Activated CD8-positive, alpha-beta memory T cell treated with anti-CD3 and anti-CD28 coated beads for 48 hours (primary cell): ENCODE measurements around the gene FNTB.

Experiments used
- DNase-seq, 3 experiments: peaks; one replicate each; pipeline ENCODE4 v3.0.0-alpha.2; 2020; ENCODE audit warnings: low read depth in 2 of 3, low spot score in 2 of 3

The FNTB gene

DNA sequence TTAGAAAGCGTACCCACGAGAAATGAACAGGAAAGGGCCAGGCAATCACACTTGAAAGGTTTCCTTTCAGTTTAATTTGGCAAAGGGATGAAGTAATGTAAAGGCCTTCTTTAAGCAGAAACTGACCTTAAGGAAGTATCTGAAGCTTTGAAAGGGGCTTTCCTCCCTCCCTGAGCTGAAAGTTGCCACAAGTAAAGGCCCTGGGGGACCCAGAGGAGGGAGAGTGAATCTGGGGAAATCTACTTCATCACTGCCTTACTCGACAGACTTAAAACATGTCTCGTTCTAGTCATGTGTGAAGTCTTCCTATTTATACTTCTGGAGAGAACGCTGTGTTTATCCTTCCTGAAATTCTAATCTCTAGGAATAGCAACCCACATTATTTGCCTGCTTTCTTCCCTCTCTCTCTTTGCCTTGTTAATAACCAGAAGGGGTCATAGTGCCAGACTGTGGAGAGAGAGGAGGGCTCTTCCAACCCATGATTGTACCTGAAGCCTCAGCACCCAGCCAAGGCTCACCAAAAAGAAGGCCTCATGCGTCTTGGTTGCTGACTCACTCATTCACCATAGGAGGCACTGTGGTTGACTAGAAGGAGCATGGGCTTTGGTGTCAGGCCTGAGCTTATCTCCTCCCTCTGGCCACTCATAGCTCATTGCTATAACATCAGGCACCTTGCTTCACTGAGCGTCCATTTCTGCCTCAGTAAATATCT lies 33.9 kb upstream of the FNTB start:
- DNase-seq: no peak

DNA sequence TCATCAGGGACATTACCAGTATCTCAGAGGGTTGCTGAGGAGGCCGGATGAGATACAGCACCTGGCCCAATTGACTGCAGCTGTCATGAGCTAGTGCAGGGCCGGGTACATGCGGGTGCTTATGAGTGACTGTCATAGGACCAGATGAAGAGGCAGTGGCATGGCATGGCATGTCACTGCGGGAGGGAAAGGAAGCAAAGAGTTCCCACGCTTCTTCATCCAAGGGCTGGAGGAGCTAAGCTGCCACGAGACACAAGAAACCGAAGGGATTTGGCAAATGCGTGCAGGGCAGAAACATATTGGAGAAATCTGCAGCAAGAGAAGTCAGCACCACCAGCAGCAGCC lies 33.4 kb upstream of the FNTB start:
- DNase-seq: no peak

DNA sequence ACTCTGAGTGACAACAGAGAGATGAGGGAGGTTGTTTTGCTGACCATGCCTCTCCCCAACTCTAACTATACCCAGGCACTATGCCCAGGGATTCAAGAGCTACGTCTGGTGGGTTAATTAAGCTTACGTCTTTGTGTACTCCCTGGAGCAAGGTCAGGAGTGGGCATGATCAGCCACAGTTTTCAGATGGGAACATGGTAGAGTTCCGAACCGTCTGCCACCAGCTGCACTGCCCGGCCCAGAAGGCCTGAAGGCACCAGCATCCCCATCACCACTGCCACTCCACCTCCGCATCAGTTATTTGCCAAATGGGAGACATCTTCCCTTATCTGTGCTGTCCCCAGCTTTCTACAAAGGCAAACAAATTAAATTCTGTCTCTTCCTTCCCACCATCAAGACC lies 33.0 kb upstream of the FNTB start:
- no peak for DNase-seq

DNA sequence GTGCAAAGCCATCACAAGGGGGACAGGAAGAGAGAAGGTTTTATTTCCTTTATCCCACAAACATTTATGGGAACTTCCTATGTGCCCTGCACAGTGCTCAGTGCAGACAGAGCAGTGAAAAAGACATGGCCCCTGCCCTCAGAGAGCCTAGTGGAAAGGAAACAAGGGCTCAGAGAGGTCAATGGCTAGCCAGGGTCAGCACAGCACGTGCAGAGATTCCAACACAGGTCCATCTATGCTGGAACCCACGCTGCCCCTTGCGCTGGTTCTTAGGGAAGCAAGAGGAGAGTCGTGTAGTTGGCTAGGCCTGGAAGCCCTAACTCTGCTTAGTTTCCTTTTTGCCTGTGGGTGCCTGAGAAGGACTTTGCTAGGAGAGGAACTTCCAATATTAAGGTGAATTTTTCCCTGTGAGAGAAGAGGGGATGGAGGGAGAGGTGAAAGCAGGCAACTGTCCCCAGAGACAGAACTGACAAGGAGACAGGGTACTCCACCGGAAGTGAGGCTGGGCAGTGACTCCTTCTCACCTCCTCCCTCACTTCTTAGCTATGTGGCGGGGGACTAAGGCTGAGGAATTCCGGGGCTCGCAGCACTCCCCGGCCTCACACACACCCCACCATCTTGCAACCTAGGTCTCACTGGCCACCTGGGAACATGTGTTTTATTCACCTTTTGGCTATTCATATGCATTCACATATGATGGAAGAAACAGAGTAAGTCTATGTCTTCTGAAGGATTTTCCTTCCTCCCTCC lies 32.0 kb upstream of the FNTB start:
- no peak for DNase-seq

DNA sequence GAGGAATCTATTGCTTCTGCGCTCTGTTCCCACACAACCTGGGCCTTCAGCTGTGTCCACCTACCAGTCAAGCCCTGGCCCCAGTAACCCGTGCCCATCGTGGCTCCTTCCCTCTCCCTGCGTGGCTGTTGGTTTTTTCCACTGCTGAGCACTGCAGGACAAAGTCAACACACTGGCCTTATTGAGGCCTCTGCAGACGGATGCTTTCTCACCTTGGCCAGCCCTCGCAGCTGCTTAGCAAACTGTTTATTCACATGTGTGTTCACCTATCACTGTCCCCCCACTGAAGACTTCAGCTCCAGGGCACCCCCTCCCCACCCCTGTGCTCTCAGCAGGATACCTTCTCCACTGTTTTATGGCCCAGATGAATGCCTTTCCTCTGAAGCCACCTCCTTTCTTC lies 31.4 kb upstream of the FNTB start:
- no peak for DNase-seq

DNA sequence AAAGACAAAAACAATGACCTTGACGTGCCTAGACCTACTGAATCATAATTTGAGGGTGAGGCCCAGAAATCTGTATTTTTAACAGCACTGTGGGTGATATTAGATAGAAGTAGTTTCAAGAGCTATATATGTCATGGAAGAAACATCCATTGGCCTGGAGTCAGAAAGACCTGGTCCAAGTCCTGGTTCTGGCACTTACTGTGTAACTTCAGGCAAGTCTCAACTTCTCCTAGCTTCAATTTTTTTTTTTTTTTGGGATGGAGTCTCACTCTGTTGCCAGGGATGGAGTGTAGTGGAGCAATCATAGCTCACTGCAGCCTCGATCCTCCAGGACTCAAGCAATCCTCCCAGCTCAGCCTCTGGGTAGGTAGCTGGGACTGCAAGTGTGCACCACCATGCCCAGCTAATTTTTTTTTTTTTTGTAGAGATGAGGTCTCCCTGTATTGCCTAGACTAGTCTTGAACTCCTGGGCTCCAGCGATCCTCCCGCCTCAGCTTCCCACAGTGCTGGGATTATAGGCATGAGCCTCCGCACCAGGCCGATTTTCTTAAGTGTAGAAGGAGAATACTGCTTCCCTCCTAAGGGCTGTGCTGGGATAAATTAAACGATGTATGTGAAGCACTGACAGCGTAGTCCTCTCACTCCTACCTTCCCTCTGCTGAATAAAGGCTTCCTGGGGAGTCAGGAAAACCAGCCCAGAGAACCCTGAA lies 29.8 kb upstream of the FNTB start:
- no peak for DNase-seq

DNA sequence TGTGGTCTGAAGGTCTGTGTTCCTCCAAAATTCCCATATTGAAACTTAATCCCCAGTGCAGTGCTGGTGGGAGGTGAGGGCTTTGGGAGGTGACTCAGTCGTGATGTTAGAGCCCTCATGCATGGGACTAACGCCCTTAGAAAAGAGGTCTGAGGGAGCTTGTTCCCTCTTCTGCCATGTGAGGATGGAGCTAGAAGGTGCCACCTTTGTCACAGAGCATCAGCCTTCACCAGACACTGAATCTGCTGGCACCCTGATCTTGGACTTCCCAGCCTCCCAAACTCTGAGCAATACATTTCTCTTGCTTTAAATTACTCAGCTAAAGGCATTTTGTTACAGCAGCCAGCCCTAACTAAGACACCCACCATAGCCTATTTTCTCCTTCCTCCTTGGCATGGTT lies 28.5 kb upstream of the FNTB start:
- no peak for DNase-seq

DNA sequence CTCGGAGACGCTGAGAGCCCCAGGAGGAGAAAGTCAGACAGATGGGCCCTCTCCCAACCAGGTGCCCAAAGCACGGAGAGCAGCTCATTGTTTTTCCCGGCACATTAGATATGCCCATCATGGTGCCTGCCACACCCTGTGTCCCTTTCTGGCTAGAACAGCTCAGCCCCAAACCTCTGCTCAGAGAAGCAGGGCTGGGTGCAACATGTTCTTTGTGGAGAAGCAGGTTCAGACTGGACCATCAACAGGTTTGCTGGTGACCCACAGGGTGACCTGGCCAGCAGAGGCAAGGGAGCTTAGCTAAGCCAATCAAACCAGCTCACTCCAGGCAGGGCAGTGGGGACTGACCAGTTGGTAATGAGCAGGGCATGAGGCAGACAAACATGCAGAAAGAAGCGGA lies 28.0 kb upstream of the FNTB start:
- no peak for DNase-seq

DNA sequence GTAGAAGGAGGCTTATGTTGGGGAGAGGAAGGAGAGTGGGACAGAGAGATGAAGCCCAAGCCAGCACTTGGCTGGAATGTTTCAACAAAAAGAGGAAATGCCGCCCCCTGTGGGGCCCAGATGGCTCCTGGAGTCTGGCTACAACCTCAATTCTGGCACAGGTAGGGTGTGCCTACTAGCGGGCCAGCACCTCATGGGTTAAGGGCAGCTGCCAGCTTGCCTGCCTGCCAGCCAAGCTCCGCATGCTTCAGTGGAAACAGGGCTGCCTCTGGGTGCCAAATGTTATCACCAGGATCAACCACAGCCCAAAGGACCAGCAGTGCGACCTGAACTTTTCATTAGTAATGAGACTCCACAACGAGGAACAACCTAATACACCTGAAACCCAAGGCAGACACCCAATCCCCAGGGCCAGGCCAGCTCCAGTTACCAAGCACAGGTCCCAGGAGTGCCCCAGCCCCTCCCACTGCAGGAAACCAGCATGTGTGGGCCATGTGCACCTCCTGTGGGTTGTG lies 25.9 kb upstream of the FNTB start:
- DNase-seq: no peak

DNA sequence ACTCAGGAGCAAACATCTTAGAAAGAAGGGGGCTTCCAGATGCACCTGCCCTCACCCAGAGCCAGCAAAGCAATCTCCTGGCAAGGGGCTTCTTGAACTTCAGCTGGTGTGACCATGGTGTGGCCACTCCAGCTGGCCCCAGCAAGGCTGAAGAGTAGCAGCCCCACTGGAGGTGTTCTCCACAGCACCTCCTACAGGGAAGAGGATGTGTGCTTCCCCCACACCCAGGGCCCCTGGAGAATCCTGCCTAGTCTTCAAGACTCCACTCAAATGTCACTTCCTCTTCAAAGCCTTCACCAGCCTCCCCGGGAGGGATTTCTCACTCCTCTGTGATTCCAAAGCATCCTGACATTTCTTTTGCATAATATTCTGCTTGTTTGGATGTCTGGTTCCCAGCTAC lies 23.1 kb upstream of the FNTB start:
- no peak for DNase-seq

DNA sequence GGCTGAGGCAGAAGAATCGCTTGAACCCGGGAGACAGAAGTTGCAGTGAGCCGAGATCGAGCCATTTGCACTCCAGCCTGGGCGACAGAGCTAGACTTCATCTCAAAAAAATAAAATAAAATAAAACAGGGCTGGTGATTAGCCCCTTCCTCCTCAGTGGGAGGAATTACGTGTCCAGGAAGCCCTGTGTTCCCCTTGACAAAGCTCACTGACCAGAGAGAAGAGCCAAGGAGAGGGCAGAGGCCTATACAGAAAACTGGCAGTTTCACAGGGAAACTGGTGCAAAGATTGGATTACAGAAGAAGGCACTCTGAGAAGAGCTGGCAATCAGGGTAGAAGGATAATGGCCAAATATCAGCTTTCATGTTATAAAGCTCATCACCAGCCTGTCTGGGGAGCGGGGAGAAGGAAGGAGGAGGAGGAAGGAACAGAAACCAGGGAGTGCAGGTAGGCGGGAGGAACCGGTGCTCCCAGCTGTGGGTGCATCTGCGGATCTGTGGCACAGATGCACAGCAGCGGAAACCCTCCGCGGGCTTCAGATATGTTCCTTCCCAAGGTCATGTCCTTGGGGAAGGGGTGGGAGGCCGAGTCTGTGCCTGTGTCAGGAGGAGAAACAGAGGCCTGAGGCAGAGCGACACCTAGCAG lies 21.2 kb upstream of the FNTB start:
- DNase-seq: no peak

DNA sequence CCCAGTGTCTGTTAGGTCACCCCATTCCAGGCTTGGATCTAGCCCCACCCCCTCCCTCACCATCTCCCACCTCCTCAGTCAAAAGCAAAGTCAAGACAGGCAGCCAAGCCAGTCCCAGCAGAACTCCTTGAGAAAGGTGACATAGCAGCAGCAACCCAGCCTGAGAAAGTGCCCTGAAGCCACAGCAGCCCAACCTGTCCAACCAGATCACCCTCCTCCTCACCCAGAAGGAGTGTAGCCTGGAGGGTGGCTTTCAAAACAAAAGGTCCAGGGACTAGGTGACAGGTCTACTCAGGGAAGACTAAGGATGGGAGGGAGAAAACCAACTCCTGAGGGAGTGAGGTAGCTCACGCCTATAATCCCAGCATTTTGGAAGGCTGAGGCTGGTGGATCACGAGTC lies 19.7 kb upstream of the FNTB start:
- DNase-seq: no peak

DNA sequence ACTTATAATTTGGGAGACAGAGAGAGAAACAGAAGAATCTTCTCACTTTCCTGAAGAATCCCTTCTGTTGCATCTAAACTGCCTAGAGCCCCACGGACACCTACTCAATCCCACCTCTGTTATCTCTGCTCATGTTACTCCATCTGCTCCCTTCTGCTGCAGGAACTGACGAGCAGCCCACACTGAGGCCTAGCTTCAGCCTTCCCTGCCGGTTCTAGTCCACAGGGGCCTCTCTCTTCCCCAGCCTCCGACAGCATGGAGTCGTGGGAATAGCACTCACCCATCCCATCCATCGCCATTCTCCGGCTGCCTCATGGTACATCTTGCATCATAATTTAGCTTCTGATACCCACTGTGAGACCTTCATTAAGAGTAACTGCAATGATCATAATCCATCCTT lies 18.5 kb upstream of the FNTB start:
- DNase-seq: no peak

DNA sequence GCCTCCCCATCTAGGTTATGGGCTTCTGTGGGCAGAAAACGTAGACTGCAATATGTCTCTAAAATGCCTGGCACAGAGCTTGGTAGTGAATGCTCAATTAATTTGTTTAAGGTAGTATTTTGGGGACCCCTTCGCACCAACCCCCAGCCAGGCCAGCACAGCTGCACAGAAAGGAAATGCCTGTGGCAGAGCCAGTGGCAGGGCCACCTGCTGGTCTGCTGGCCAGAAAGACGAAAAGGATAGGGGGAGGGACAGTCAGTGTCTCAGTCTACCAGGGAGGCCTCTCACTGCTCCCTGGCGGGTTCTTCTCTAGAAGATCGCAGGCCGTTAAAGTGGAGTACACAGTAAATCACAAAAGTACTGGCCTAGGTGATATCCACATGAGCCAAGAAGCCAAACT lies 18.0 kb upstream of the FNTB start:
- no peak for DNase-seq

DNA sequence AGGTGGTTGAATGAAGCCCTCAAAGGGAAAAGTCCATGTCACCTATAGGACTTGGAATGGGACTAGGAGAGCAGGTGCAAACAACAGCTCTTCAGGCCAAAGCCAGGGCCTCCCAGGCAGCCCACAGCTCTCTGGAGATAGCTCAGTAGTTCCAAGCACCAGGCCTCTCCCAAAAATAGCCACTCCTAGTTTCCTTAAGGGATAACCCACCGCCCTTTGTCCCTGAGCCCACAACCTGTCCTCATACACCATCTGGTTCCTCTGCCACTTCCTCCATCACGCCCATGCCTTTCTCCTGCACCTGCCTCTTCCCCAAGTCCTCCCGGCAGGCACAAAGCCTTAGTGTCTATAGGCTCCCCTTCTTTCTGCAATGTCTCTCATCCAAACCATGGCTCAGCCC lies 16.7 kb upstream of the FNTB start:
- no peak for DNase-seq

DNA sequence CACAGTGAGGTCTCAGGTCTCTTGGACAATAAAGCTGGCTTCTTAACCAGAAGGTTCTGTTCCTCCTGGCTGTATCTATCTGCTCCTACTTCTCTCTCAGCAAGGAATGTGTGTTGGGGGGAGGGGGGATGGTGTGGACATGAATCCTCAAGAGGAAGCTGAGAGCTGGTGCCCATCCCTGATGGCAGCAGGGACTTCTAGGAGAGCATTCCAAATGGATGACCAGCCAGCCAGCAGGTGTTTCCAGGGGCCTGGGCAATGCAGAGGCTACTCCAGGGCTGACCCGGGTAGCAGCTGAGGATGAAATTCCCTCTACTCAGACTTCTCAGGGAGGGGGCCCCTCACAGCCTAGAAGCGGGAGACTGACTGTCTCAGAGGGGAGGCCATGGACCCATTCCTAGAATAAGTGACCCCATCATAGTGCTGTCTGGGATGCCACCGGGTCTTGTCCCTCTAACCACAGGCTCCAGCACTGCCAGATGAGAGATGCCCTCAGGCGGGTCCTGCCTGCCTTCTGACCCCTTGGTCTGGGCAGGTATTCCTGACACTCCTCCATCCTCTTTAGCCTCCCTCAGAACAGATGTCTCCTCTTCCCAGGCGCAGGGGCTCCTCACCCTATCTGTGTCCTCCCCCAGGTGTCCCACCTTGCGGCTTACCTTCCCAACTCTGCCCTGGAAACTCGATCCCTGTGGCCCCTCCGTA lies 15.8 kb upstream of the FNTB start:
- no peak for DNase-seq

DNA sequence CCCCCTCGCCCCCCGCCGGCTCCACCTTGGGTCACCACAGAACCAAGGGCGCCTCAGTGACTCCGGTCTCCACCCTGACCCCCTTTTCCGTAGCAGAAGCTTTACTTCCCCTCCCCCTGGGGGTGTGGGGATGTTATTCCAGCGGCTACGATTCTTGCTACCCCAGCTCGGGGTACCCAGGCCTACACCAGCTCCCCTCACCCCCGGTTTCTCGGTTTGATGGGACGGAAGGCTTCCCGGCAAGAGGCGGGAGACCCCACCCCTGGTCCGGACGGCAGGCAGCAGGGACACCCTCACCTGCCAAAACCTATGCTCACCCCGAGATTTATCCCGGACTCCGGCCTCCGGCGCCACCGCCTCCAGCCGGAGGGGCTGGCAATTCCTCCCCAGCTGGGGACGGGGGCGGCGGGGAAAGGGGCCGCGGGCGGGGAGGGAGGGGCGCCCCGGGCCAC lies 15.2 kb upstream of the FNTB start:
- no peak for DNase-seq

DNA sequence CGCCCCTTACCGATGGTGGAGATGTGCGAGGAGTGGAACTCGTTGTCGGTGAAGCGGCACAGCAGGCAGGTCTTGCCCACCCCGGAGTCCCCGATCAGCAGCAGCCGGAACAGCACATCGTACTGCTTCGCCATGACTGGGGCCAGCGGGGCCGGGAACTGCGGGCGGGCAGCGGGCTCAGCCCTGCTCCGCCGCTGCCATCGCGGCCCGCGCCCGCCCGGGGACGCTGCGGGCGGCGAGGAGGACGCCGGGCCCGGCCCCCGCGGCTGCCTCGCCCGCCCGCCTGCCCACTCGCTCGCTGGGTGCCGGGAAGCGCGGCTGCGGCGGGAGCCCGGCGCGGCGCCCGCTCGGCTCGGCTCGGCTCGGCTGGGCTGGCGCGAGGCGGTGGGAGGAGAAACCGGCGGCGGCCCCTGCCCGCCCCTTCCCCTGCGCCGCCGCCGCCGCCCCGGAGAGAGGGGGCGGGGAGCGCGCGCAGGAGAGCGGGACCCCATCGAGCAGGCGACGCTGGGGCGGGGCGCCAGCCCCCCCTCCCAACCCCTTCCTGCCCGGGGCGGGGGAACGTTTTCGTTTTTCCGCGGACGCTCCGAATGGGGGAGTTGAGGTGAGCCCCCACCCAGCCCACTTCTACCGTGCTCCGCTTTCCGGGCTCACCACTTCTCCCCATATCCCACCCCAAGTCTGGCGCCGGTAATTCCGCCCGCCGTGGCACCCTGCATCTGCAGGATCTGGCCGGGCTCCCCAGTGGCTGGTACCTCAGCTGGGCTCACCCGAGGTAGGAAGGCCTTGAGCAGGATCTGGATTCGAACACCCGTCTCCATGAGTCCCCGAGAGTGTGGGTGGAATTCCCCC lies 14.5 kb upstream of the FNTB start, which contains the start of gene RAB15:
RAB15 (minus strand) TSS at position 394 of the 849 bp plus-strand sequence; CDS start at position 134, 260 bp downstream.
- peak in 1 of 3 experiments; percentile 4 for DNase-seq

DNA sequence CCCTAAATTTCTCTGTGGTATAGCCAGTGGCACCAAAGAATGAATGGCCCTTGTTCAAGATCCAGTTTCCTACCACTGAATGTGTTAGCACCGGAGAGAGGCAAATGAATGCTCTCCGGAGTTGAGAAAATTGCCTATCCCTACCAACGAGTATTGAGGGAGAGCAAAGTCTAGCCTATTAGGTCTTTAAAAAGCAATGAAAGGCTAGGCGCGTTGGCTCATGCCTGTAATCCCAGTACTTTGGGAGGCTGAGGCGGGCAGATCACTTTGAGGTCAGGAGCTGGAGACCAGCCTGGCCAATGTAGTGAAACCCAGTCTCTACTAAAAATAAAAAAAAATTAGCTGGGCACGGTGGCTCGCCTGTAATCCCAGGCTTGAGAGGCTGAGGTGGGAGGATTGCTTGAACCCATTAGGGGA lies 13.7 kb upstream of the FNTB start:
- no peak for DNase-seq

DNA sequence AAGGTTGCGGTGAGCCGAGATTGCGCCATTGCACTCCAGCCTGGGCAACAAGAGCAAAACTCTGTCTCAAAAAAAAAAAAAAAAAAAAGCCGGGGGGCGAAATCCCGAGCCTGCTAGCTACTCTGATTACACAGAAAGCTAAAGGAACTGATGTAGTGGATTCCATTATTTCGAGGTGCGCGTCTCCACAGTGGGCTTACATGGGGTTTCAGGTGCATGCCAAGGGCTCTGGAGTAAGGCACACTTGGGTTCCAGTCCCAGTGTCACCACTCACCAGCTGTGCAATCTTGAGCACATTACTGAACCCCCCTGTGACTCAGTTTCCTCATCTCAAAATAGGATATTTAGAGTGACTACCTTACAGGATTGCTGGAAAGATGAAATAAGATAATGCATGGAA lies 12.9 kb upstream of the FNTB start:
- no peak for DNase-seq
